NCI-H82 treated with DMSO at 0.1 percent for 48 hours (cell line): ENCODE measurements around the gene C2orf15.
"Not testable (repeated sequence)": the region's sequence is repeated elsewhere in the genome, so short reads cannot be mapped to it uniquely, and the experiment has no call there.

Source experiments
- DNase-seq: peaks from one replicate; lab custom pipeline; 2025; ENCODE audit not compliant: unreplicated experiment; lab: John Stamatoyannopoulos, UW

The C2orf15 gene

GRCh38 chr2:99159594-99159993 is 18.1 kb downstream of the C2orf15 start:
- no peak for DNase-seq

DNA sequence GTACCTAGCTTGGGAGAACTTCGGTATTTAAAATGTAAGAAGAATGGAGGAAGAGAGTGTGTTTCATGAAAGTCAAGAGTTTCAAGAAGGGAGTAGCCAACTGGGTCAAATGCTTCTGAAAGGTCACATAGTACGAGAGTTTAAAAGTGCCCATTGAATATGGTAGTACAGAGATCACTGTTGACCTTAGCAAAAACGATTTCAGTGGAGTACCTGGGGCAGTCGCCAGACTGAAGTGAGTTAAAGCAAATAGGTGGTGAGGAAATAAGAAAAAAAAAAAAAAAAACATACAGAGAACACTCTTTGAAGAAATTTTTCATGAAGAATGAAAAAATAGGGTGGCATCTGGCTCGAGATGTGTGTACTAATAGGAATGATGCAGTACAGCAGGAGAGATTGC is 24.7 kb downstream of the C2orf15 start:
- no peak for DNase-seq

- no peak for DNase-seq
These were observed 28.0 kb downstream of the C2orf15 start for GRCh38 chr2:99169534-99169933.

DNA sequence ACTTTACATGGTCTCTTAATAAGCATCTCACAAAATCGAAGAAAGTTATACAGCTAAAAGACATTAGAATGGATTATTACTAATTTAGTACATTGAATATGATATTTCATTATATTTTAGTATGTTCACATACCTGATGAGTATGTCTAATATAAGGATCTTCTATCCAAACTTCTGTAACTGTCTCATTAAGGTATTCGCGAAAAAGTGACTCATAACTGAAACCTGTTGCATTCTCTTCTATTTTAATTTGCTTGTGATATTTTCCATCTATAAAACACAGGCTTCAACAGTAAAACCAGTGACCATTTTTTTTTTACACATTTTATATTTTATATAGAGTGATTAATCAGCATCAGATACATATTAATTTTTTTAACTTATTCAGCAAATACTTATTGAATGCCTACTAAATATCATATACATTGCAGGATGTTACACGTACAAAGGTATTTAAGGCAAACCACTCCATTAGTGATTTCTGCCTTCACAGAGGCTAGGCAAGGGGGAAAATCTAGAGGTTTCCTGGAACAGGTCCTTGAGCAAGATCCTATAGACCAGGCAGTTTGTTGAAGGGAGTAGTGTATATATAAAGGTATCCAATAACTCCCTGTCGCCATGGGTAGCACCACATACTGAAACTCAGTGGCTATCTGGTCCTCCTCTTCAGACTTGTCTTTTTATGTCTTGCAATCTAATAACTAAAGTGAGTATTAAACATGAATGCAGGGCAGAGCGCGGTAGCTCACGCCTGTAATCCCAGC is 30.1 kb downstream of the C2orf15 start:
- no peak for DNase-seq

GRCh38 chr2:99180755-99181623 is 39.5 kb downstream of the C2orf15 start, which contains the start of the genes MITD1 and MRPL30:
Gene MITD1, minus strand, starts transcription at chr2:99181058. Its CDS starts 77 bp downstream, at chr2:99180981.
Gene MRPL30, plus strand, starts transcription at chr2:99181184. Its CDS starts 5,020 bp downstream, at chr2:99186204.
- DNase-seq = peak; percentile 85

GRCh38 chr2:99181624-99182000 is 40.1 kb downstream of the C2orf15 start:
- DNase-seq = no peak

GRCh38 chr2:99183025-99183424 is 41.5 kb downstream of the C2orf15 start:
- no peak for DNase-seq

- DNase-seq = no peak
These were observed 43.3 kb downstream of the C2orf15 start for GRCh38 chr2:99184811-99185210.

DNA sequence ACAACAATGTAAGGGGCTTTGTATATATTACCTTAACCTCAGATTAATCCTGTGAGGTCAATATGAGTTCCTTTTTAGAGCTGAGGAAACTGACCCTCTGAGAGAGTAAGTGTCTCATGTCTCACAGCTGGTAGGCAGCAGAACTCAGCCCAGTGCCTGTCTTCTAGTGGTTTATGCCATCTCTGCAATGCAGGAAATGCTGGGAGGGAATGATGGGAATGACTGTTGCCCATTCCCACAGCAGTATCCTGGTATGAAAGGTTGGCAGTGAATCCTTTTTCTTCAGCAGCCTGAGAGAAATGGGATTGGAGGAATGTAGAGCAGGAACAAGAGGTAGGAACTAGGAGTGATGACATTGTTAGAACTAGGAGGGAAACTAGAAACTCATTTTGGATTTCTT is 45.5 kb downstream of the C2orf15 start:
- DNase-seq = no peak

DNA sequence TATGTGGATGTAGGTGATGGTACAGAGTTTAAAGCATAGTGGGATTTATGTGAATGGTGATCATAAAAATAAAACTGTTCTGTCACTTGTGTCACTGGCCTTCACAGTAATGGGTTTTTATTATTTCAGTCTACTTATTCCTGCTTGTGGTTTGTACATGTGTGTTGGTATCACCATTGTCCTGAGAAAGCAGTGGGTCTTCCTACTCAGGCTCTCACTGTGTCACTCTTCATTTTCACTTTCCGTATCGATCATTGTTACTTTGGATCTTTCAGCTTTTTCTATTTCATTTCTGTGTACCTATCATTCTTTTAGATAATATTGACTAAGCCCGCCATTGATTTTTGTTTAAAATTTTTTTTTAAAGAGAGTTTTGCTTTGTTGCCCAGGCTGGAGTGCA is 46.9 kb downstream of the C2orf15 start:
- DNase-seq = no peak

- no peak for DNase-seq
These were observed 49.0 kb downstream of the C2orf15 start for GRCh38 chr2:99190548-99190947.

- not testable (repeated sequence) for DNase-seq
These were observed 50.9 kb downstream of the C2orf15 start for GRCh38 chr2:99192364-99192763.

DNA sequence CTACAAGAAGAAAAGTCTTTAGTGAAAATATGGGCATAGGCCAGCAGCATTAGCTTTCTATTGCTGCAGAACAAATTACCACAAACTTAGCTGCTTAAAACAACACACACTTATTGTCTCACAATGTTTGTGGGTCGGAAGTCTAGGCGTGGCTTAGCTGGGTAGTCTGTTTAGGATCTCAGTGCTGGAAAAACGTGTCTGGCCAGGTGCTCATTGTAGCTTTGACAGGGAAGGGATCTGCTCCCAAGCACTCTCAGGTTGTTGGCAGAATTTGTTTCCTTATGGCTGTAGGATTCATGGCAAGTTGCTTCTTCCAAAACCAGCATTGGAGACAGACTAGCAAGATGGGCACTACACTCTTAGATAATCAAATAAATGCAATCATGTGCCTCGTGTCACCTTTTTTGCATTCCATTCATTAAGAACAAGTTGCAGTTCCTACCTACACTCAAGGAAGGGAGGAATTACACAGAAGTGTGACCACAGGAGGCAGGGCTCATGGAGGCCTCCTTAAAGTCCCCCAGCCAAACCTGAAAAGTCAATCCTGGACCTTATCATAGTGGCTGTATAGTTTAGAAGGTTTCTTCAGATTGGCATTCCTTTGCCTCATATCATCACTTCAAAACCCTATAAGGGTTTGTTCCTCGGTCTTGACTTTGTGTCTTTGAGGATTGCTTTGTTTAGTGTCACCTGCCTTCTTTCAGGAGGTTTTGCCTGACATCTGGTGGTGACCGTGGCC is 56.8 kb downstream of the C2orf15 start:
- no peak for DNase-seq

- DNase-seq = no peak
These were observed 58.7 kb downstream of the C2orf15 start for GRCh38 chr2:99200076-99200800.
